ENCODE data around the gene NPB. TPM values are rescaled to one million over a fixed set of nuclear protein-coding genes. Genes with fewer than 3 reads are reported as not detected.

NPB gene
- total RNA-seq = 1.9 and 2.6 TPM in 2 replicates

GRCh38 chr17:81902023-81902652 is at the start of gene NPB:
Gene NPB (plus strand): TSS chr17:81902238. CDS start chr17:81902278, 40 bp downstream.

GRCh38 chr17:81859906-81860755 is 41.9 kb upstream of the NPB start, which contains the start of gene P4HB:
Gene P4HB (minus strand): TSS chr17:81860535. CDS start chr17:81860471, 64 bp downstream.

GRCh38 chr17:81870981-81871386 is 31.1 kb upstream of the NPB start, which contains the start of gene ARHGDIA:
Gene ARHGDIA (minus strand): TSS chr17:81871337. CDS start chr17:81869930, 1,407 bp downstream.

GRCh38 chr17:81911277-81911961 is 9.4 kb downstream of the NPB start, which contains the start of gene PCYT2:
Gene PCYT2 (minus strand): TSS chr17:81911399. CDS start chr17:81911355, 44 bp downstream.

GRCh38 chr17:81917565-81918332 is 15.7 kb downstream of the NPB start, which contains the start of gene SIRT7:
Gene SIRT7 (minus strand): TSS chr17:81918176. CDS start chr17:81918131, 45 bp downstream.

GRCh38 chr17:81927653-81928543 is 25.9 kb downstream of the NPB start, which contains the start of gene MAFG:
Gene MAFG (minus strand): TSS chr17:81927735. CDS start chr17:81923185, 4,550 bp downstream.

GRCh38 chr17:81947189-81947588 is 45.2 kb downstream of the NPB start, which contains the start of gene MYADML2:
Gene MYADML2 (minus strand): TSS chr17:81947233. CDS start chr17:81941741, 5,492 bp downstream.

Other genes with a start within 250 kb of the NPB start
- gene PDE6G, start 245.7 kb upstream of the NPB start, total RNA-seq = 0.72 TPM in 1 of 2 replicates, not detected in the other
- 57.8 and 61.0 TPM in 2 replicates for gene OXLD1, start 235.6 kb upstream of the NPB start, total RNA-seq
- 5.8 and 8.7 TPM in 2 replicates for gene CCDC137, start 235.5 kb upstream of the NPB start, total RNA-seq
- gene ARL16, start 218.4 kb upstream of the NPB start, total RNA-seq = 21.7 and 27.2 TPM in 2 replicates
- 91.4 and 114 TPM in 2 replicates for gene HGS, start 218.2 kb upstream of the NPB start, total RNA-seq
- gene MRPL12, start 198.9 kb upstream of the NPB start, total RNA-seq = 6.3 and 9.8 TPM in 2 replicates
- 27.9 and 34.5 TPM in 2 replicates for gene SLC25A10, start 190.0 kb upstream of the NPB start, total RNA-seq
- not detected in 2 replicates for gene GCGR, start 98.1 kb upstream of the NPB start, total RNA-seq
- 31.5 and 63.1 TPM in 2 replicates for gene MCRIP1, start 68.9 kb upstream of the NPB start, total RNA-seq
- gene PPP1R27, start 67.2 kb upstream of the NPB start, total RNA-seq = not detected in 2 replicates
- 624 and 855 TPM in 2 replicates for gene P4HB, start 41.7 kb upstream of the NPB start, total RNA-seq
- gene ARHGDIA, start 30.9 kb upstream of the NPB start, total RNA-seq = 124 and 148 TPM in 2 replicates
- gene ALYREF, start 10.7 kb upstream of the NPB start, total RNA-seq = 61.4 and 116 TPM in 2 replicates
- 130 and 132 TPM in 2 replicates for gene ANAPC11, start 10.5 kb upstream of the NPB start, total RNA-seq
- gene PCYT2, start 9.2 kb downstream of the NPB start, total RNA-seq = 24.3 and 34.5 TPM in 2 replicates
- gene SIRT7, start 15.9 kb downstream of the NPB start, total RNA-seq = 26.9 and 29.9 TPM in 2 replicates
- 16.9 and 22.2 TPM in 2 replicates for gene MAFG, start 25.5 kb downstream of the NPB start, total RNA-seq
- gene PYCR1, start 35.1 kb downstream of the NPB start, total RNA-seq = 126 and 176 TPM in 2 replicates
- gene MYADML2, start 45.0 kb downstream of the NPB start, total RNA-seq = not detected in 2 replicates
- gene NOTUM, start 58.9 kb downstream of the NPB start, total RNA-seq = not detected in 2 replicates
- 16.1 and 23.4 TPM in 2 replicates for gene ASPSCR1, start 75.4 kb downstream of the NPB start, total RNA-seq
- gene CENPX, start 120.6 kb downstream of the NPB start, total RNA-seq = 28.2 and 45.0 TPM in 2 replicates
- gene LRRC45, start 121.1 kb downstream of the NPB start, total RNA-seq = 12.3 and 13.9 TPM in 2 replicates
- gene RAC3, start 129.4 kb downstream of the NPB start, total RNA-seq = 14.3 and 40.7 TPM in 2 replicates
- gene DCXR, start 135.5 kb downstream of the NPB start, total RNA-seq = 82.7 and 109 TPM in 2 replicates
- 36.1 and 37.5 TPM in 2 replicates for gene RFNG, start 149.6 kb downstream of the NPB start, total RNA-seq
- 81.8 and 87.5 TPM in 2 replicates for gene GPS1, start 149.7 kb downstream of the NPB start, total RNA-seq
- gene DUS1L, start 163.6 kb downstream of the NPB start, total RNA-seq = 113 and 146 TPM in 2 replicates
- gene FASN, start 196.0 kb downstream of the NPB start, total RNA-seq = 96.9 and 142 TPM in 2 replicates

Measured in tracheal epithelial cell (primary cell).